ENCODE measurements around the gene ELMOD3. TPM values are rescaled to one million over a fixed set of nuclear protein-coding genes. Genes with fewer than 3 reads are reported as not detected.

ELMOD3 gene
- total RNA-seq = 10 to 100 TPM in 3 of 4 donors, 1 to 10 TPM in 1; 8.2 to 16.6 (median 13.7) TPM

- H3K27me3 ChIP-seq = no peaks in the 10 kb centered on the region
- H3K9me3 ChIP-seq = no peaks in the 10 kb centered on the region
- TF ChIP-seq POLR2A (IDR thresholded peaks at IDR 0.05) (peak in 3 of 4 donors; percentile 49 to 94 (median 93)), CTCF (IDR thresholded peaks at IDR 0.05) (peak in 3 of 6 experiments; percentile 7 to 24 (median 13))
- peaks cover 23 to 62% (median 30%) of the 10 kb centered on the region in 3 donors for H3K36me3 ChIP-seq
- intact Hi-C loops (cut with DNase I) = no loop called here
- H3K4me1 ChIP-seq = peaks cover 11 to 74% (median 25%) of the 10 kb centered on the region in 3 donors
- WGBS, 2 donors = 0 to 1% methylated on average over 16 to 18 of the region's 42 CpGs
- H3K4me3 ChIP-seq = peak within 1 kb of the TSS; percentile 68 to 92 (median 87)
- peak; percentile 95 for DNase-seq
- H3K27ac ChIP-seq = peak within 1 kb of the TSS; percentile 93 to 97 (median 94)
These were observed at the start of gene ELMOD3, which contains the start of gene RETSAT for GRCh38 chr2:85354286-85355072. ELMOD3 (plus strand) TSS chr2:85354769; CDS start chr2:85357199, 2,430 bp downstream. RETSAT (minus strand) TSS chr2:85354528; CDS start chr2:85354507, 21 bp downstream.

GRCh38 chr2:85307527-85307897 lies 47.1 kb upstream of the ELMOD3 start:
- H3K27me3 ChIP-seq = no peaks in the 10 kb centered on the region
- 81 to 84% methylated on average over 7 to 9 of the region's 9 CpGs for WGBS, 2 donors
- H3K4me3 ChIP-seq = no peak overlapping the region
- TF ChIP-seq CTCF (IDR thresholded peaks at IDR 0.05) (no peak), POLR2A (IDR thresholded peaks at IDR 0.05) (no peak)
- no peak for DNase-seq
- H3K4me1 ChIP-seq = peaks cover 10 to 32% (median 13%) of the 10 kb centered on the region in 3 donors
- H3K27ac ChIP-seq = peak overlapping the region in 2 of 4 donors; percentile 6 to 18
- intact Hi-C loops (cut with DNase I) = no loop called here
- H3K9me3 ChIP-seq = no peaks in the 10 kb centered on the region
- peaks cover 0 to 54% (median 8%) of the 10 kb centered on the region in 3 donors for H3K36me3 ChIP-seq

GRCh38 chr2:85308201-85308600 lies 46.4 kb upstream of the ELMOD3 start:
- intact Hi-C loops (cut with DNase I) = no loop called here
- TF ChIP-seq CTCF (IDR thresholded peaks at IDR 0.05) (no peak), POLR2A (IDR thresholded peaks at IDR 0.05) (no peak)
- no peaks in the 10 kb centered on the region for H3K9me3 ChIP-seq

GRCh38 chr2:85308896-85309555 lies 45.5 kb upstream of the ELMOD3 start:
- intact Hi-C loops (cut with DNase I) = no loop called here
- H3K9me3 ChIP-seq = no peaks in the 10 kb centered on the region
- H3K27me3 ChIP-seq = no peaks in the 10 kb centered on the region
- peaks cover 0 to 42% (median 8%) of the 10 kb centered on the region in 3 donors for H3K36me3 ChIP-seq
- TF ChIP-seq CTCF (IDR thresholded peaks at IDR 0.05) (no peak), POLR2A (IDR thresholded peaks at IDR 0.05) (no peak)
- no peak overlapping the region for H3K4me3 ChIP-seq
- peak overlapping the region in 3 of 4 donors; percentile 42 to 60 (median 48) for H3K27ac ChIP-seq
- DNase-seq = no peak
- peaks cover 10 to 37% (median 13%) of the 10 kb centered on the region in 3 donors for H3K4me1 ChIP-seq
- 50 to 52% methylated on average over 6 to 10 of the region's 15 CpGs for WGBS, 2 donors

More at GRCh38 chr2:85308201-85308600, 46.4 kb upstream of the ELMOD3 start:
- WGBS, 2 donors = 83 to 86% methylated on average over 4 to 6 of the region's 6 CpGs
- no peaks in the 10 kb centered on the region for H3K27me3 ChIP-seq
- no peak for DNase-seq
- H3K4me3 ChIP-seq = no peak overlapping the region
- peak overlapping the region in 1 of 4 donors; percentile 60 for H3K27ac ChIP-seq
- H3K4me1 ChIP-seq = peaks cover 10 to 37% (median 13%) of the 10 kb centered on the region in 3 donors
- H3K36me3 ChIP-seq = peaks cover 0 to 48% (median 8%) of the 10 kb centered on the region in 3 donors

All from esophagus squamous epithelium (tissue), 5 donors.